ENCODE results near the gene NEURL1B. TPM values are rescaled to one million over a fixed set of nuclear protein-coding genes. Genes with fewer than 3 reads are reported as not detected.

The NEURL1B gene
- total RNA-seq, 1 experiment from 2014 or later, result 18.8 TPM

GRCh38 chr5:172729588-172729987, 88.5 kb downstream of the NEURL1B start:
- no peak overlapping the region for H3K27ac ChIP-seq
- peaks cover 3% of the 10 kb centered on the region for H3K27me3 ChIP-seq
- DNase-seq, result no peak
- H3K4me1 ChIP-seq, result peaks cover 18% of the 10 kb centered on the region; the same call in 1 of the 2 replicates
- no peaks in the 10 kb centered on the region for H3K9me3 ChIP-seq (replicated peaks)
- H3K36me3 ChIP-seq, result no peaks in the 10 kb centered on the region
- no peak overlapping the region for H3K4me3 ChIP-seq

- Histone ChIP-seq H3K27me3 (peaks cover 3% of the 10 kb centered on the region; the same call in 1 of the 2 replicates), H3K27ac (no peak overlapping the region), H3K9me3 (replicated peaks) (no peaks in the 10 kb centered on the region), H3K4me1 (peaks cover 18% of the 10 kb centered on the region; the same call in 1 of the 2 replicates), H3K36me3 (no peaks in the 10 kb centered on the region), H3K4me3 (no peak overlapping the region)
- no peak for DNase-seq
These were observed 89.2 kb downstream of the NEURL1B start for GRCh38 chr5:172730222-172730621.

- H3K4me1 ChIP-seq, result peaks cover 21% of the 10 kb centered on the region; the same call in 1 of the 2 replicates
- no peaks in the 10 kb centered on the region for H3K9me3 ChIP-seq (replicated peaks)
- no peak overlapping the region for H3K4me3 ChIP-seq
- no peak overlapping the region for H3K27ac ChIP-seq
- peaks cover 3% of the 10 kb centered on the region; the same call in 1 of the 2 replicates for H3K27me3 ChIP-seq
- no peak for DNase-seq
- H3K36me3 ChIP-seq, result no peaks in the 10 kb centered on the region
These were observed 90.1 kb downstream of the NEURL1B start for GRCh38 chr5:172730981-172731679.

GRCh38 chr5:172731680-172732074, 90.6 kb downstream of the NEURL1B start:
- Histone ChIP-seq H3K9me3 (replicated peaks) (no peaks in the 10 kb centered on the region), H3K4me3 (no peak overlapping the region), H3K27me3 (peaks cover 3% of the 10 kb centered on the region; the same call in 1 of the 2 replicates), H3K4me1 (peaks cover 24% of the 10 kb centered on the region; the same call in 1 of the 2 replicates), H3K36me3 (no peaks in the 10 kb centered on the region), H3K27ac (no peak overlapping the region)
- no peak for DNase-seq

GRCh38 chr5:172732201-172732865, 91.3 kb downstream of the NEURL1B start:
- Histone ChIP-seq H3K9me3 (replicated peaks) (no peaks in the 10 kb centered on the region), H3K27me3 (peaks cover 3% of the 10 kb centered on the region; the same call in 1 of the 2 replicates), H3K4me3 (no peak overlapping the region), H3K36me3 (no peaks in the 10 kb centered on the region), H3K4me1 (peaks cover 27% of the 10 kb centered on the region; the same call in 1 of the 2 replicates), H3K27ac (no peak overlapping the region)
- DNase-seq, result no peak

GRCh38 chr5:172733131-172733973, 92.3 kb downstream of the NEURL1B start:
- peak; percentile 74 to 76 for DNase-seq
- H3K27me3 ChIP-seq, result no peaks in the 10 kb centered on the region; the same call in 1 of the 2 replicates
- H3K36me3 ChIP-seq, result no peaks in the 10 kb centered on the region
- peak overlapping the region; percentile 77 for H3K27ac ChIP-seq
- H3K4me1 ChIP-seq, result peaks cover 27% of the 10 kb centered on the region; the same call in 1 of the 2 replicates
- no peaks in the 10 kb centered on the region for H3K9me3 ChIP-seq (replicated peaks)
- peak overlapping the region; percentile 25 for H3K4me3 ChIP-seq

- Histone ChIP-seq H3K27me3 (no peaks in the 10 kb centered on the region; the same call in 1 of the 2 replicates), H3K4me1 (peaks cover 27% of the 10 kb centered on the region; the same call in 1 of the 2 replicates), H3K4me3 (peak overlapping the region; percentile 25), H3K9me3 (replicated peaks) (no peaks in the 10 kb centered on the region), H3K36me3 (no peaks in the 10 kb centered on the region), H3K27ac (peak overlapping the region; percentile 77)
- peak in 1 of 2 experiments; percentile 46 for DNase-seq
These were observed 92.9 kb downstream of the NEURL1B start for GRCh38 chr5:172733974-172734346.

- Histone ChIP-seq H3K27me3 (no peaks in the 10 kb centered on the region), H3K27ac (no peak overlapping the region), H3K4me3 (no peak overlapping the region), H3K36me3 (no peaks in the 10 kb centered on the region), H3K4me1 (peaks cover 29% of the 10 kb centered on the region; the same call in 1 of the 2 replicates), H3K9me3 (replicated peaks) (no peaks in the 10 kb centered on the region)
- DNase-seq, result no peak
These were observed 94.2 kb downstream of the NEURL1B start for GRCh38 chr5:172735141-172735831.

GRCh38 chr5:172736508-172737135, 95.6 kb downstream of the NEURL1B start:
- Histone ChIP-seq H3K4me1 (peaks cover 40% of the 10 kb centered on the region), H3K27ac (peak overlapping the region; percentile 78), H3K27me3 (no peaks in the 10 kb centered on the region), H3K36me3 (no peaks in the 10 kb centered on the region), H3K4me3 (peak overlapping the region; percentile 47), H3K9me3 (replicated peaks) (no peaks in the 10 kb centered on the region)
- peak; percentile 60 to 64 for DNase-seq

- no peak for DNase-seq
- H3K4me3 ChIP-seq, result no peak overlapping the region
- H3K27ac ChIP-seq, result no peak overlapping the region
- no peaks in the 10 kb centered on the region for H3K9me3 ChIP-seq (replicated peaks)
- no peaks in the 10 kb centered on the region for H3K27me3 ChIP-seq
- peaks cover 23% of the 10 kb centered on the region for H3K4me1 ChIP-seq
- H3K36me3 ChIP-seq, result no peaks in the 10 kb centered on the region
These were observed 98.3 kb downstream of the NEURL1B start for GRCh38 chr5:172739375-172739774.

GRCh38 chr5:172740428-172741205, 99.6 kb downstream of the NEURL1B start:
- peak; percentile 91 to 93 for DNase-seq
- H3K9me3 ChIP-seq (replicated peaks), result no peaks in the 10 kb centered on the region
- H3K36me3 ChIP-seq, result no peaks in the 10 kb centered on the region
- H3K4me3 ChIP-seq, result peak overlapping the region; percentile 23
- H3K27me3 ChIP-seq, result no peaks in the 10 kb centered on the region
- H3K4me1 ChIP-seq, result peaks cover 23% of the 10 kb centered on the region
- peak overlapping the region; percentile 94 for H3K27ac ChIP-seq

Data from SJCRH30 (cell line).